GM18499 (cell line): ENCODE results near the gene PPIF.

Source experiments
- ATAC-seq: cut with Tn5 transposase; IDR thresholded peaks from one replicate; pipeline ENCODE4 v1.9.1; 2021; ENCODE audit warnings: moderate number of reproducible peaks; ENCODE audit not compliant: insufficient read depth, unreplicated experiment

The PPIF gene

GRCh38 chr10:79397051-79397450 is 49.8 kb downstream of the PPIF start:
- ATAC-seq = no peak

GRCh38 chr10:79397575-79398303 is 50.5 kb downstream of the PPIF start:
- ATAC-seq = no peak

GRCh38 chr10:79398642-79399041 is 51.4 kb downstream of the PPIF start:
- no peak for ATAC-seq

GRCh38 chr10:79399223-79399831 is 52.1 kb downstream of the PPIF start:
- ATAC-seq = no peak

- ATAC-seq = no peak
Observed at GRCh38 chr10:79400146-79401004, 53.1 kb downstream of the PPIF start.

GRCh38 chr10:79401015-79401921 is 54.0 kb downstream of the PPIF start:
- ATAC-seq = no peak

GRCh38 chr10:79402625-79402946 is 55.3 kb downstream of the PPIF start:
- no peak for ATAC-seq

- ATAC-seq = no peak
Observed at GRCh38 chr10:79402951-79403350, 55.7 kb downstream of the PPIF start.

- ATAC-seq = no peak
Observed at GRCh38 chr10:79403441-79404230, 56.4 kb downstream of the PPIF start.

- no peak for ATAC-seq
Observed at GRCh38 chr10:79404231-79404609, 57.0 kb downstream of the PPIF start.

GRCh38 chr10:79404690-79405131 is 57.4 kb downstream of the PPIF start:
- no peak for ATAC-seq
